Measurements from ENCODE around the gene SEMA4D.
"Not testable (repeated sequence)": the region's sequence is repeated elsewhere in the genome, so short reads cannot be mapped to it uniquely, and the experiment has no call there.

Gene SEMA4D

DNA sequence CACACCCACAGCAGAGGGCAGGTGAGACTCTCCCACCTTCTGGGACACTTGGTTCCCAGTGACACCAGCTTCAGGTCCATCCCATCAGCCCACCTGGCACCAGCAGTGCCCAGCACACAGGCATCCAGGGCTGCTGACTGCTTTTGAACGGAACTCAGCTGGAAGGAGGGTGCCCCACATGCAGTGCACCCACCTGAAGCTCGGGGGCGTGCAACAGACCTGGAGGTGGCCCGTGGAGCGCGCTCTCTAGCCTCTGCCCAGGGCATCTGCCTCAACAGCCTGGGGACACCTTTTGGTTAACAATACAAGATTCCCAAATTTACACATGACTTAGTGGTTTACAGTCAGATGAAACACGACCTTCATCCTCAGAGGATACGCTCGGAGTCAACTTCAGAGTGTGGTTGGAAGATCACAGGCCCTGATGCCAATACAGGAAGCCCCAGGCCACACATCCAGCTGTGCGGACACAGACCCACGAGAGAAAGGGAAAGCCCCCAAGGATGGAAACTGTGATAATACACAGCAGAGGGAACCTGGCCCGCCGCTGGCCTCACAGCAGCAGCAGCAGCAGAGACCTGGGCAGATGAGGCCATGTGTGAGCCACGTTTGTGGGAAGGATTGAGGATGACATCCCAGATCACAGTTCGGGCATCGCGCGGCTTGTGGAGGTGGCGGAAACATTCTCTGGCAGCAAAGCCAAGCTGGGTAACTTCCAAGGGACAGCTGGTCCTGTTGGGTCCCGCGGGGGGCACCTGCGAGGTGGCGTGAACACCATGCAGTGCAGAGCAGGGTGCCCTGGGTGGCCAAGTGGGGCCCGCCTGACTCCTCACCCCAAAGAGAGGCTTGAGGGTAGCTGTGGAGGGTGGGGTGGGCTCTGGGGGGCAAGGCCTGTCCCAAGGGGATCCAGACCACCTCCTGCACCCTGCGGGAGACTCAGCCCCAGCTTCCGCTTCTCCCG, 115.6 kb downstream of the SEMA4D start:
- DNase-seq, result no peak

DNA sequence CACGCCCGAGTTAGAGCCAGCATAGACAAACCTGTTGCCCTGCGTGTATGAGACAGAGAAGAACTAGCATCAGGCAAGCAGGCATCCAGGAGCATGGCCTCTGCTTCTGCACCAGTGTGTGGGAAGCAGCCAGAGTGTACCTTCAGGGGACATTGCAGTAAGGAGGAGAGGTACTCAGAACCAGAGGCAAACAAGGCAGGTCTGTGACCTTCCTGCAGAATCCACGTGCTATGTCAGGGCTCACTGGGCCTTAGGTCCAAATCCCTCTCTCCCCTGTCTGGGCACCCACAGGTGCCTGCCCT, 116.7 kb downstream of the SEMA4D start:
- DNase-seq, result no peak

GRCh38 chr9:89380437-89381307, 117.2 kb downstream of the SEMA4D start:
- no peak for DNase-seq

GRCh38 chr9:89379508-89380115, 118.3 kb downstream of the SEMA4D start:
- DNase-seq, result no peak

- DNase-seq, result no peak
Observed at GRCh38 chr9:89379031-89379430, 118.9 kb downstream of the SEMA4D start.

- no peak for DNase-seq
Observed at GRCh38 chr9:89378541-89378940, 119.4 kb downstream of the SEMA4D start.

DNA sequence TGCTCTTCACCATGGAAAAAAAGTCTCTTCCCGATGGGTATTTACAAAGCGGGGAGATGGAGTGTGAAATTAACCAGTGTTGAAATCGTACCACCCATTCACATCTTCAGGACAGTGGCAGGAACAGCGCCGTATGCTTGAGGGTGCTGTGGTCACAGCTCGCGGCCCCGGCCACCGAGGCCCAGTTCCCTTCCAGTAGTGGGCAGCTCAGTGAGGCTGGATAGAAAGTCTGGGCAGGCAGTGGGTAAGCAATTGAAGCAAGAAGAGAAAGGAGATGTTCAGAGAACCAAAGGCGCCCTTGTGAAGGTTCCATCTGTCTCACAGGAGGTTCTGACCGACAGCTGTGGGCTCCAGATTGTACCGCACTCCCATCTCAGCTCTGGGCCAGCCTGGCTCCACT, 120.5 kb downstream of the SEMA4D start:
- no peak for DNase-seq

DNA sequence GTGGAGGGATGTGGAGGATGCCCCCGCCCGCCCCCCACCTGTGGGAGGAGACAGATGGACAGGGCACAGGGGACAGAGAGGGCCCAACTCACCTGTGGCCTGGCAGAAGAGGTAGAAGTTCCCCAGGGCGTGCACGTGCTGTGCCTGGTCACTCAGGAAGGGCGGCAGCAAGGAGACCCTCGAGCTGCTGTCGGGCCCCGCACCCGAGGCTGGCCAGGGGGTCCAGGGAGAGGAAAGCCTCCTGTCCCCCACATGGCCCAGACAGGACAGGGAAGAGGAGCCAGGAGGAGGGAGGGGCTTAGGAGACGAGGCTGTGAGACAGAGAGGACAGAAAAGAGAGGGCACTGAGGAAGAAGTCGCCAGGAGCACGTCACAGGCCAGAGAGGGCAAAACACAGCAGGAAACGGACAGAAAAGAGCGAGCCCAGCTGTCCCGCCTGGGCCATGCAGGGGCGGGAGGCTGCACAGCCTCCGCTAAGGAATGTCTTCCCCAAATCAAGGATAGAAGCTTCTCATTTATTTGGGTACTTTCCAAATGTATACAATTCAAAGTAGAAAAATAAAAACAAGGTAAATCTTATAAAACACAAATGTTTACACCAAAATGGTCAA, 121.1 kb downstream of the SEMA4D start:
- no peak for DNase-seq

- no peak for DNase-seq
Observed at GRCh38 chr9:89376286-89376685, 121.6 kb downstream of the SEMA4D start.

DNA sequence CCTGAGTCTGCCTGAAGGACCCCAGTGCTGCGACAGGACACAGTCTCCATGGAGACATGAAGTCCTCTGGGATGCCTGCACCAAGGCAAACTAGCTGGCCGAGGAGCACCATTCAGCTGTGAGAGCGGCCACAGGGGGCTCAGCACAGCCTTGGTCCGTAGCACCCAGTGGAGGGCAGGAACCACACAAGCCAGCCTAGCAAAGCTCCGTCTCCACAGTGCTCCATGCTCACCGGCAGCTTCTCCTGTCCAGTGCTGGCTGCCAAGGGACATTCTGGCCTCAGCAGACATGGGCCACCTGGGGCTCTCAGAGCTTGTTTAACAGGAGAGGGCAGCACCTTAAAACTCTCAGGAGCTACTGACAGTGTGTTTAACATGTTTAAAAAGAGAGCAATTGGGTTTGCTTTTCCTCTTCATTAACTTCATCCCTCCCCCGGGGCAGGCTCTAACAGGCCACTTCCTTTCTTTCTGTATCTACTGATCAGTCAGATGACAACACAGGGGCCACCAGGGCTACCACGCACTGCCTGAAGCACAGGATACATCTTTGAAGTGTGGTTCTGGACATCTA, 122.6 kb downstream of the SEMA4D start:
- DNase-seq, result no peak

DNA sequence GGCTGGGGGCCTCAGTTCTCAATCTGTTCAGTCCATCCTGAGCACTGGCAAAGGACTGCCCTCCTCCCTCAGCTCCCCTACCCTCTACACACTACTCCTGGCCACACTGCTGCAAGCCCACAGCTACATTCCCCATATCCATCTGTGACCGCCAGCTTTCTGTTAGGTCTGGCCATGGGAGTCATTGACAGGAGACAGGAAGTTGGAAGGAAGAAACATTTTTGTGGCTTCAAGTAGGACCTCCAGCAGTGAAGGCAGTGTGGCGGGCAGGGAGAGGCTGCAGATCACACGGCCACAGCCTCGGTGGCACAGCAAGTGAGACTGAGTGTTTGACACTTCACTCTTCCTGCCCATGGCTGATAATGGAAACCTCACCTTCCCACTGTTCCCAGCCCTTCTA, 123.7 kb downstream of the SEMA4D start:
- no peak for DNase-seq

DNA sequence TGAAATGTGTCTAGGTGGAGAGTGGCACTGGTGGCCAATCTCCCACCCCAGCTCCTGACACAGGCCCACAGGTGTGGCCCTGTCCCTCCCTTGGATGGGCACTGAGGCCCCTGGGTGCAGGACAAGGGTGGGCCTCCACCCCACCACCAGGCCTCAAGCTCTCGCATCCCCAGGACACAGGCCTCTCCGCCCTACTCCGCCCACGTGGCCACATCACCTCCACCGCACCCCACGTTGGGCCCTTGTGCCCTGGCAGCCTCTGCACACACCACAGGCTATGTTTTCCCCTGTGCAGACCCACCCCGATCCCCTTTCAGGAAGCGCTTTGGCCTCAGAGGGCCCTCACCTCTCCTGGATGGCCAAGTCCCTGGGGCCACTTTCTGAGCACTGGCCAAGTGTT, 124.9 kb downstream of the SEMA4D start:
- no peak for DNase-seq

- no peak for DNase-seq
Observed at GRCh38 chr9:89372230-89372816, 125.6 kb downstream of the SEMA4D start.

- DNase-seq, result not testable (repeated sequence)
Observed at GRCh38 chr9:89371791-89372190, 126.1 kb downstream of the SEMA4D start.

DNA sequence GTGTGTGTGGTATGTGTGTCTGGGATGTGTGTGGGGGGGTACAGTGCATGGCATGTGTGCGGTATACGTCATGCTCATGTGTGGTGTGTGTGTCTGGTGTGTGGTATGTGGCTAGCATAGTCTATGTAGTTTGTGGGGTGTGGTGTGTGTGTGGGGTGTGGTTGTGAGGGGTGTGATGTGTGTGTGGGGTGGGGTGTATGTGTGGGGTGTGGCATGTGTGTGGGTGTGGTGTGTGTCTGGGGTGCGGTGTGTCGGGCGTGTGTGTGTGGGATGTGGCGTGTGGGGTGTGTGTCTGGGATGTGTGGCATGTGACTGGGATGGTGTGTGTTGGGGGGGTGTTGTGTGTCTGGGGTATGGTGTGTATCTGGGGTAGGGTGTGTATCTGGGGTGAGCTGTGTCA, 127.3 kb downstream of the SEMA4D start:
- DNase-seq, result no peak

DNA sequence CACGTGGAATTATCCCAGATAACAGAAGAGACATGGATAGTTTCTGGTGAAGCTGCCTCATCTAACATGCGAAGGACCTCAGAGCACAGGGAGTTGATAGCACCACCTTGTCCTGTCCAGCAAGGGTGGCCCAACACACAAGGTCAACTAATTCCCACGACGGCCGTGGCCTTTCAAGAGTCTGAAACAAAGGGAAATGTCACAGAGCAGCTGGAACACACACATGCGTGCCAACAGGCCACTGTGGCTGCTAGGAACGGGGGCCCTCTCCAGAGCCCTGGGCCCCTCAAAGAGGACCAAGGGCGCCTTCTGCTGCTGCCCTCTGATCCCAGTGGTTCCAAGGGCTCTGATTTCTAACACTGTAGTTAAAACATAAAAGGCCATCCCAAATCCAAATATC, 128.9 kb downstream of the SEMA4D start:
- no peak for DNase-seq

DNA sequence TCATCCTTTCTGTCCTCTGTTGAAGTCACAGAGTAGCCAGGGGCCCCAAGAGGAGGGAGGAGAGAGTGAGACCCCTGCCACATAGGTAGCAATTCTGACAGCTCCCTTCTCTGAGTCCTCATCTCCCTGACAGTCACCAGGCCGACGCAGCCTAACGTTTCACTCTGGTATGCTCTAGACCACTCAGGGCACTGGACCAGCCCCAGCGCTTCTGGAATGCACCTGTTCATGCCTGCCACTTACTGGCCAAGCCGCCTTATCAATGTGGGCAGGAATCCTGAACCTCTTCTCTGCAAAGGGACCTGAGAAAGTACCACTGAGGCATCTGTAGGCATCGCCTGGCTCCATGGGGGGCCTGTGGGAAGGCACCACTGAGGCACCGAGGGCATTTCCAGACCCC, 129.4 kb downstream of the SEMA4D start:
- no peak for DNase-seq

DNA sequence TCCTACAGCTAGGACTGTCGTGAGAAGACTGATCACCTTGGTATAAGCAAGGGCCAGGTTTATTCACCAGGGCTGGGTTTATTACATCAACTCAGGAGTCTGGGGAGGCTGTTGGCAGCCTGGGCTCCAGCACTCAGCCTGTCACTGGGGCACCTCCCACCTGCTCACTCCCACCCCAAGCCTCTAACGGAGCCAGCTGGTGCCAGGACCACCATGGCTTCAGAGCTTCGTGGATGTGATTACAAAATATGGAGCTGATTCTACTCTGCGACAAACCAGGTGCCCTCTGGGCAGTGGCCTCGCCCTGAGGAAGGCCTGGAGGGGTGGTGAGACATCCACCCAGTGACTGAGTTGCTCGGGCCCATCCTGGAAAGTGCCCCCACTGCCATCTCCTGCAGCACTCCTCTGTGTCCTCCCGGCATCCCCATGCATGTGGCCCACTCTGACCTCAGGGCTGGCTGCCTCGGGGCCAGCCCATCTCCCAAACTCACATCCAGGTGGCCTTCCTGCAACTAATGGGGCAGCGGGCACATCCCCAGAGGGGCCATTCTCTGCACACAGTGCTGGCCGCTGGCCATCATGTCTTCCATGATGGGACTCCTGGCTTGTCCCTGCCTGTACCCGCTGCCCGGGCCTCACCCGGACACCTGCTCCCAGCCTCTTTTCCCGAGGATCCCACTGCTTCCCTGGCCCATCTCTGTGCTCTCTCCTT, 130.0 kb downstream of the SEMA4D start:
- no peak for DNase-seq

GRCh38 chr9:89367281-89367680, 130.6 kb downstream of the SEMA4D start:
- DNase-seq, result no peak

- no peak for DNase-seq
Observed at GRCh38 chr9:89366711-89367110, 131.2 kb downstream of the SEMA4D start.

GRCh38 chr9:89365532-89365912, 132.4 kb downstream of the SEMA4D start:
- DNase-seq, result no peak

Data from NCI-H226 (cell line).